Body of pancreas (tissue), 4 donors: ENCODE data around the gene GPR137B.

Source experiments
- CTCF ChIP-seq, 7 experiments: fragments of 450-650 bp in 4 of 7; fragments of 200-600 bp in 3 of 7; sonication (generic) in 3 of 7; IDR thresholded peaks; one replicate each; pipeline ENCODE4 v1.5.1; 2016 to 2019; ENCODE audit warnings: antibody characterized with exemption in 7 of 7
- POLR2A ChIP-seq, 3 donors: fragments of 450-650 bp; IDR thresholded peaks; one replicate each; pipeline ENCODE4 v1.6.1; 2016; ENCODE audit warnings: antibody characterized with exemption in 3 of 3, mild to moderate bottlenecking in 2 of 3

DNA sequence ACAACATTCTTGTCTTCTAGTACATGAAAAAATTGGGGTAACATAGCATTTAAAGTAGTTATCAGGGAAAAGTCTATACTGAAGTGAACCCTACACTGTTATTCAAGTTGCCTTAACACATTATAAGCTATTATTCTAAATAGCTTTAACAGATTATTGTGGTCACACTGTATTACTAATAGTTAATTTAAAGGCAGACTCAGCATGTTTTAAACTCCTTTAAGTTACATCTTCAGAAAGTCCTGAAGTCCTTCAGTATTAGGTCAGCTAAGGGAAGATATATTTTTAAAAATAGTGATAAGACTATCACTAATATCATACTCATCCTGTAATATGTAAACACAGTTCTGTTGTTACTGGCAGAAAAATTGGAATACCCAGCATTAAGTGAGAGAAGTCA, 67.4 kb downstream of the GPR137B start:
- TF ChIP-seq CTCF (IDR thresholded peaks at IDR 0.05) (no peak), POLR2A (IDR thresholded peaks at IDR 0.05) (no peak)
